Endometrial microvascular endothelial cells (primary cell): Measurements from ENCODE around the gene TPO. TPM values are rescaled to one million over a fixed set of nuclear protein-coding genes. Genes with fewer than 3 reads are reported as not detected.

Source experiments
- in situ Hi-C: cut with HindIII; loops from 2 replicates; pipeline ENCODE4 v1.10.0; 2017; ENCODE audit warnings: low sequenced_read_pairs, low pct_unique_long_range_greater_than_20kb; ENCODE audit errors: inconsistent ontology term
- total RNA-seq: library from RNA; depleted of rRNA; stranded (reverse); fragments of >200 nt; gene quantifications from one replicate; pipeline ENCODE4 v1.2.3, GENCODE V29; 2015; ENCODE audit errors: inconsistent ontology term

TPO gene
- total RNA-seq, 1 donor from 2014 or later = not detected

GRCh38 chr2:1540481-1540880, 127.2 kb downstream of the TPO start:
- in situ Hi-C loops = no loop called here

- in situ Hi-C loops = no loop called here
These were observed 127.8 kb downstream of the TPO start for GRCh38 chr2:1541040-1541439.

- in situ Hi-C loops = no loop called here
These were observed 128.7 kb downstream of the TPO start for GRCh38 chr2:1541819-1542475.

- in situ Hi-C loops = no loop called here
These were observed 129.7 kb downstream of the TPO start for GRCh38 chr2:1542971-1543370.

GRCh38 chr2:1543776-1544477, 130.7 kb downstream of the TPO start:
- in situ Hi-C loops = no loop called here

GRCh38 chr2:1544478-1545069, 131.3 kb downstream of the TPO start:
- in situ Hi-C loops = no loop called here

GRCh38 chr2:1546023-1546591, 132.8 kb downstream of the TPO start:
- in situ Hi-C loops = no loop called here

GRCh38 chr2:1546901-1547300, 133.6 kb downstream of the TPO start:
- in situ Hi-C loops = no loop called here

- in situ Hi-C loops = no loop called here
These were observed 135.8 kb downstream of the TPO start for GRCh38 chr2:1548910-1549673.

- in situ Hi-C loops = no loop called here
These were observed 136.8 kb downstream of the TPO start for GRCh38 chr2:1550076-1550475.

- in situ Hi-C loops = no loop called here
These were observed 137.5 kb downstream of the TPO start for GRCh38 chr2:1550658-1551316.

GRCh38 chr2:1551905-1552304, 138.6 kb downstream of the TPO start:
- in situ Hi-C loops = no loop called here

GRCh38 chr2:1552611-1553010, 139.3 kb downstream of the TPO start:
- in situ Hi-C loops = no loop called here

GRCh38 chr2:1553671-1554295, 140.5 kb downstream of the TPO start:
- in situ Hi-C loops = no loop called here

GRCh38 chr2:1556286-1556685, 143.0 kb downstream of the TPO start:
- in situ Hi-C loops = no loop called here

- in situ Hi-C loops = no loop called here
These were observed 143.7 kb downstream of the TPO start for GRCh38 chr2:1556776-1557466.

- in situ Hi-C loops = no loop called here
These were observed 144.2 kb downstream of the TPO start for GRCh38 chr2:1557467-1557820.

GRCh38 chr2:1559589-1560175, 146.4 kb downstream of the TPO start:
- in situ Hi-C loops = no loop called here
